GM12874 (cell line): ENCODE measurements around the gene IL21.

Experiments
- TF ChIP-seq, protein P1 (sequence below): IDR thresholded peaks from 2 replicates; pipeline ENCODE4 v1.5.1; 2011; ENCODE audit warnings: low read depth, mild to moderate bottlenecking, control low read depth, low read length, moderate library complexity; ENCODE audit not compliant: insufficient read depth

The IL21 gene

DNA sequence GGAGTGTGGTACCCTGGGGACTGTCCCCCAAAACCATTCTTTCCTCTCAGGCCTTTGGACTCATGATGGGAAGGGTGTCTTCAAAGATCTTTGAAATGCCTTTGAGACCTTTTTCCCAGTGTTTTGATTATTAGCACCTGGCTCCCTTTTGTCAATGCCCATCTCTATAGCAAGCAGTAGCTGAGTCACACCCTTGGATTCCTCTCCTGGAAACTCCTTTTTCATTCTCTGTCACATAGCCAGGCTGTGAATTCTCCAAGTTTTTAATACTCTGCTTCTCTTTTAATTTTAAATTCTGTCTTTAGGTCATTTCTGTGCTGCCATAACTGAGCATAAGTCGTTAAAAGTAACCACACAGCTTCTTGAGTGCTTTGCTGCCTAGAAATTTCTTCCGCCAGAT, 29.7 kb downstream of the IL21 start:
- TF ChIP-seq, protein P1, sequence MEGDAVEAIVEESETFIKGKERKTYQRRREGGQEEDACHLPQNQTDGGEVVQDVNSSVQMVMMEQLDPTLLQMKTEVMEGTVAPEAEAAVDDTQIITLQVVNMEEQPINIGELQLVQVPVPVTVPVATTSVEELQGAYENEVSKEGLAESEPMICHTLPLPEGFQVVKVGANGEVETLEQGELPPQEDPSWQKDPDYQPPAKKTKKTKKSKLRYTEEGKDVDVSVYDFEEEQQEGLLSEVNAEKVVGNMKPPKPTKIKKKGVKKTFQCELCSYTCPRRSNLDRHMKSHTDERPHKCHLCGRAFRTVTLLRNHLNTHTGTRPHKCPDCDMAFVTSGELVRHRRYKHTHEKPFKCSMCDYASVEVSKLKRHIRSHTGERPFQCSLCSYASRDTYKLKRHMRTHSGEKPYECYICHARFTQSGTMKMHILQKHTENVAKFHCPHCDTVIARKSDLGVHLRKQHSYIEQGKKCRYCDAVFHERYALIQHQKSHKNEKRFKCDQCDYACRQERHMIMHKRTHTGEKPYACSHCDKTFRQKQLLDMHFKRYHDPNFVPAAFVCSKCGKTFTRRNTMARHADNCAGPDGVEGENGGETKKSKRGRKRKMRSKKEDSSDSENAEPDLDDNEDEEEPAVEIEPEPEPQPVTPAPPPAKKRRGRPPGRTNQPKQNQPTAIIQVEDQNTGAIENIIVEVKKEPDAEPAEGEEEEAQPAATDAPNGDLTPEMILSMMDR = no peak

DNA sequence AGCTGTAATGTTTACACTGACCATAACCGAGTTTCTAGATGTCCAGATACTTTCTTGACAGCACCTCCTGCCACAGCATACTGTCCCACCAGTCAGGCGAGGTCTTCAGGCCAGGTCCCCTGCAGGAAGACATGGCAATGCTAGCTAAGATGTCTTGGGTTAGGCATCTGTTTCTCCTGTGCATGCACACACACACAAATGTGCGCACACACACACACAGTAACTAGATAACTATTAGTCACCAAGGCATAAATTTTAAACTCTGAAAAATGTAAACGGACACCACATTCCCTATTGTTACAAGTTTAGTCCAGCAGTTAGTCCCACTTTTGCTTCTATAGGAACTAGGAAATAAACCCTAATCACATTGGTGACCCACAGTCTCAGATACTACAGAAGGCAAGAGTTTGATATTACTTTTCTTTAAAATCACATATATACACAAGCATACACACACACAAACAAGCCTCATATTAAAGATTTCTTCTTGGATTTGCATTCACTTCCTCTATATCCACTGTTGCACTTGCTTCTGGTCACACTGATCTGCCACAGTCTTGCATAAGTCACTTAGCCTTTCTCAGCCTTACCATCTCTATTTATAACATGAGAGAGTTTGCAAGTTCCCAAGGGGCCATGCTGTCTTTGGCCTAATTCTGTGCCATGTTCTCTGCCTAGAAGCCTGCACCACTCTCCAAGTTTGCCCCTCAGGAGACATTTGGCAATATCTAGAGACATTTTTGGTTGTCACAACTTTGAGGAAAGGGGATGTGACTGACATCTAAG, 32.2 kb downstream of the IL21 start:
- TF ChIP-seq, protein P1 = no peak

DNA sequence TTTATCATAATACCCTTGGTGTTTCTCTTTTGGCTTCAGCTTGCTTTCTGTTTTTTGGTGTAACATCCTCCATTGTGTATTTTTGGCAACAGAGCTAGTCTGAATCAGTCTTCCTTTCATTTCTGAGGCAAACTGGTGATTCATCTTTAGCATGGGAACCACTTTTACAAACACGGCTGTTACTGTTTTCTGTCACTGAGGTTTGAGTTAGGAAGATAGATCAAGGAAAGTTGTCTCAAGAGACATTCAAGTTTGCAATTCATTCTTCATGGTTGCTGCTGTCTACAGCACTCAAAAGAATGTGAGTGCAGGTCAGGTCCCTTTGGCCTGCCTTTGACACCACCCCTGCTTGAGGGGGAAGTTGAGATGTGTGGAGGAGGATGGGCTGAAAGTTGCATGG, 36.3 kb downstream of the IL21 start:
- TF ChIP-seq, protein P1 = no peak

DNA sequence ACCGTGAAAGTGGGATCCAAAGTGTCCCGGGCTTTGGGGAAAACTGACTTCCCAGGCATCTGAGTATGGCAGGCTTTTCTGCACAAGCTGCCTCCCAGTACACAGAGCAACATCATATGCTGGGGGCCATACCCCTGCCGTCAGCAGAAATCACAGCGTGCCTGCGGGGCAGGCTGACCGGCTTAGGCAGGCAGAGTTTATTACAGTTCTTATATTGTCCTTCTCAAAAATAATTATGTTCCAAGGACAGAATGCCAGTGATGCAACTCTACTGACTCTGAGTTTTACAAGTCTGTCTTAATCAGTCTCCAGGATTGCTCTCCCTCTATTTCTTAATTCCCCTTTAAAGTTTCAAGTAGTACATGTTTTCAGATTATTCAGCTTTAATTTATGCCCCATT, 37.0 kb downstream of the IL21 start:
- TF ChIP-seq, protein P1 = no peak

DNA sequence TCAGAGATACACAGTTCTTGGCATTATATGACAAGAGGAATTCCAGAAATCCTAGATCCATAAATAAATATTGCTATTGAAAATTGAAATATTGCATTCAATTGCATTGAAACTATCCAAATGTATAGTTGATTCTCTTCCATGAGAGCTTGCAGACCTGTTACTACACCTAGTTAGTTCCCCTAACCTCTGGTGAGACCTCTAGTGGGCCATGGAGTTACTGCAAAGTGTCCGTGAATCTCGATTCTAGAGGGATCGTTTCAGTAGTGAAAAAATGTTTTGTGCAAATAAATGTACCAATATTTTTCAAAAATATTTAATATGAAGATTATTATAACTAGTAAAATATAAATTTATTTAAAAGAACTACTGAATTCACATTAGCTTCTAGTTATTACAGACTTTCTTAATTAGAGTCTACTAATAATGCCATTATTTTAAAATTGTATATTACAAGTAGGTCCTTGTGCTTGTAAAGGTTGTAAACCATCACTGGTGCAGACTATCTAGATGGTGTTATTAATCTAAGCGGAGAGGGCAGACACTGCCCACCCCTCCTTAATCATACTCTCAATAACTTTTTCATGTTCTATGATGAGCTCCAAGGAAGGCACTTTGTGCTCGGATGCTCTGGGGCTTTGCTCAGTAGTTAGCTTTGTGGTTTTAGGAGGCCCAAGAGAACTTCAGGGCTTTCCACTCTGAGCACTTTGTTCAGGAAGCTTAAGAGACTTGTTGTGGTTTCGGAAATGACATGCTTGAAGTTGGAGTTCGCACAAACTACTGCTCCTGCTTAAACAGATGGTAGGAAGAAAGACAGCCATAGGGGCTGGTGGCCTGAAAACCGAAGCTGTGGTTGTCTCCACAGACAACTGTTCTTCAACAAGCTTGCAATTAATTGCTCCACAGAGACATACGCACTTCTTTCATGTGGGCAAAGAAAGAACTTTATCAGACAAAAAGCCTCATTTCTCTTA, 42.8 kb downstream of the IL21 start:
- TF ChIP-seq, protein P1 = peak; percentile 71; the same call in 1 of the 2 replicates

DNA sequence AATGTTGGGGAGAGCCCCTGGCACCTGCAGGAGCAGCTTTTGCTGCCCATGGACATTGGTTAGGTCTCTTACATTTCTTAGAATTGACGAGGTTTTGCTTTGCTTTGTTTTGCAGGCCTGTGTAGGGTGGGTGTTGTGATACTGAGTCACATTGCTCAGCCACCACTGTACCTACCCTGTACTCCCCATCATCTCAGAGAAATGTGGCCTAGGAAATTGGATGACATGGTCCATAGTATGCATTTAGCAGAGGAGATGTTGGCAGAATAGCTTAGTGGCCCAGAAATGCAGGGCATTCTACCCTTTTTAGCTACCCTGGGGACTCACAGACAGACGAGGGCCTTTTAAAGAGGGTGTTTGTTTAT, 43.7 kb downstream of the IL21 start:
- TF ChIP-seq, protein P1 = no peak
